Islet precursor cell (in vitro differentiated cells): ENCODE data around the gene PAIP1.
"Not testable (repeated sequence)": the region's sequence is repeated elsewhere in the genome, so short reads cannot be mapped to it uniquely, and the experiment has no call there.

Experiments used
- DNase-seq: peaks from one replicate; pipeline ENCODE4 v3.0.0-alpha.2; 2018

PAIP1 gene

GRCh38 chr5:43570450-43571158 is 13.7 kb upstream of the PAIP1 start:
- DNase-seq = no peak

DNA sequence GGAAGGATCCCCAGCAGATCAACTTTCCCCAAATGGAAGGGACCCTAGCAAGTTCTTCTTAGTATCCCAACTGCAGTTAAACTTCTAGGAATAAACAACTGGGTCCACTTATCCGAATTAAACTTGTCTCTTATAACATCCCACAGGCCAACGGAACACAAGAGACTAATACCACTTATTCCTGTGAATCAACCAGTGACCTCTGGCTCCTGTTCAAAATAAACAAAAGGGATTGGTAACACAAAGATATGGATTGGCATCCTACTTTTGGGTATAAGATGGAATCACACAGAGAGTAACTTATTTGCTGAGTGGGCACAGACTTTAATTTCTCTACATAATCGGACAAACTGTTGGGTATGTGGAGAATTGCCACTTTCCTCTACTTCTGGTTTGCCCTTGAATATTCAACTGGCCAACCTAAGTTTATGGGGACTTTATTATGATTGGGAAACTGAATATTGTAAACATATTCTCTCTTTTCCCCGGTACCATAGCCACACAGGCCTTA is 12.4 kb upstream of the PAIP1 start:
- DNase-seq = no peak

GRCh38 chr5:43567967-43568366 is 11.1 kb upstream of the PAIP1 start:
- no peak for DNase-seq

DNA sequence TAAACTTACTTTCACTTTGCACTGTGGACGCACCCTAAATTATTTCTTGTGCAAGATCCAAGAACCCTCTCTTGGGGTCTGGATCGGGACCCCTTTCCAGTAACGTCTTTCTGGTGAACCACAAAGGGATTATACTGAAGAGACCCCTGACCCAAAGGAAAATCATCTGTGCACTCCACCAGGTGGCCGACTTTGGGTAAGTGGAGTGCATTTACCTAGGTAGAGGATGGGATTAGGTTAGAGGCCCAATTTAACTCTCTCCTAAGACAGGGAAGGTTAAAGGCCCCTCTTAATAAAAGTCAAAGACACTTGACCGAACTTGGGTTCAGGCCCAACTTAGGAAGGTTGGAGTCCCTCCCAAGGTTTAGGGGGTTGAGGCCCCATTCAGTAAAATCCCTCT is 8.2 kb upstream of the PAIP1 start:
- no peak for DNase-seq

DNA sequence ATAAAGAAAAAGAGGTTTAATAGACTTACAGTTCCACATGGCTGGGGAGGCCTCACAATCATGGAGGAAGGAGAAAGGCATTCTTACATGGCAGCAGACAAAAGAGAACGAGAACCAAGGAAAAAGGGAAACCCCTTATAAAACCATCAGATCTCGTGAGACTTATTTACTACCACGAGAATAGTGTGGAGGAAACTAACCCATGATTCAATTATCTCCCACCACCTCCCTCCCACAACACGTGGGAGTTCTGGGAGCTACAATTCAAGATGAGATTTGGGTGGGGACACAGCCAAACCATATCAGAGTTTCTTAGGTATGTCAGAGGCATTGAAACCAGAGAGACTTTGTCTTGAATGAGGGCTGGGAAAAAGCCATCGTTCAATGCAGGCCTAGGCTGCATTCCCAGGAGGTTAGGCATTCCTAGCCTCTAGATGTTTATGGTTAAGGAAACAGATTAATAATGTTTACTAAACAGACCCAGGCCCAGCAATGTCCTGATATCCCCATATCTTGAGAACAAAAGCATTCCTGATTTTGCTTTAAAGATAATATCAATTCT is 7.5 kb upstream of the PAIP1 start:
- DNase-seq = no peak

DNA sequence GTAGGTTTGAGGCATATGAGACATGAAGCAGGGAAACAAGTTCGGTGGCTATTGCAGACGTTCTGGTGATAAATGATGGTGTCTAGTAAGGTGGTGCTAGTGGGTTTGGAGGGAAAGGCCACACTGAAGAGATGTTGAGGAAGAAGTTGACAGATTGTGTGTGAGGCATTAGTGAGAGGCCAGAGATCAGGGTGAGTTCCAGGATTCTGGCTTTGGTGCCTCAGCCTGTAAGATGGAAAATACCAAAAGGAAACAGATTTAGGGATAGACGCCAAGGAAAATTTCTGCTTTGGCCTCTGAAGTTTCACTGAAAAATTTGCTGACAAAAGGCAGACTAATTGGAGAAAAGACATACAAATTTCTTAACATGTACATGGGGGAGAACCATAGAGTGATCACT is 6.4 kb upstream of the PAIP1 start:
- DNase-seq = no peak

GRCh38 chr5:43561356-43561755 is 4.5 kb upstream of the PAIP1 start:
- no peak for DNase-seq

DNA sequence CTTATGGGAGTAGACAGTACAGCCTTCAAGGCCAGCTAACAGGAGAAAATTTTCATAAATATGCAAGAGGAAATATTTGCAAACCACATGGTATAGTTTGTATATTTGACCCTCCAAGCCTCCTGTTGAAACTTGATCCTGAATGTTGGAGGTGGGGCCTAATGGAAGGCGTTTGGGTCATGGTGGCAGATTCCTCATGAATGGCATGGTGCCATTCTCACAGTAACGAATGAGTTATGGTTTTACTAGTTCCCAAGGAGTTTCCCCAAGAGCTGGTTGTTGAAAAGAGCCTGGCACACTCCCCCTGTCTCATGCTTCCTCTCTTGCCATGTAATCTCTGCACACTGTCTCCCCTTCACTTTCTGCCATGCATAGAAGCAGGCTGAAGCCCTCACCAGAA is 3.3 kb upstream of the PAIP1 start:
- no peak for DNase-seq

DNA sequence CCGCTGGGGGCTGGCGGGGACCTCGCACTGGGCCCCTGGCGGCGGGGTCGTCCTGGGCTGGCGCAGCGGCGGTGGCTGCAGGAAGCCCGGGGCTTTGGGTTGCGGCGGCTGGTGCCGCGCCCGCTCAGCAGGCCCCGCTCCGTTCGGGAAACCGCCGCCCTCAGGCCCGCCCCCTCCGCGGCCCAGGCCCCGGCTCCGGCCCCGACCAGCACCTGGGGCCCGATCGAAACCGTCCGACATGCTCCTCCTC is 345 bp downstream of the PAIP1 start:
- not testable (repeated sequence) for DNase-seq

DNA sequence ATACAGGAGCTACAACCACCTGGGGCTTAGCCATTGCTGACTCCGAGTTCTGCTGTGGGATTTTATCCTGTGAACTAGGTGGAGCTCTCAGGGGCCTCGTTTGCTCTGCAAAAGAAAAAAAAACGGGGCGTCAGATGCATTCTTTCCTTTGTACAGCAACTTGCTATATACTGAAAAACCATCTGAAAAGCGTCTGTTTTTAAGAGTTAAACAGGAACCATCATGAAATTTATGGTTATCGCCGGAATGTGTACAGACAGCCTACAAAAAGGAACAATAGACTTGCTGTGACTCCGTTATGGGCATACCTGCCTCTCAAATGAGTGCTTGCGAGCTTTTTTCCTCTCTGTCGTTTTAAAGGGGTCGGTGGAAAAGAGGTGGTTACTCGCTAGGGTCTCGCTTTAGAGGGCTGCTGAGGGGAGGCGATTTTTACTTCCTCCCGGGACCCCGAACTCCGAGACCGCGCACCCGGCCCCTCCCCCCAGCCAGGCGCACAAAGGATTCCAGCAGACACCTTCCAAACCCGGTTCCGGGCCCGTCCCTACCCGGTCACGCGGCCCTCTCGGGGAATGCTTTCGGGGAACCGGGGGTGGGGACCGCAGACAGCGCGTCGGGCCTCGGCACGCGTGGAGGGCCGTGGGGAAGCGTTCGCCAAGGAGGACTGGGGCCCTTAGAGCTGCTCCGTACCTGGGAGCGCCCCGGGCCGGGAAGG is 826 bp downstream of the PAIP1 start:
- peak; percentile 79 for DNase-seq

GRCh38 chr5:43554497-43554896 is 2.4 kb downstream of the PAIP1 start:
- DNase-seq = no peak

DNA sequence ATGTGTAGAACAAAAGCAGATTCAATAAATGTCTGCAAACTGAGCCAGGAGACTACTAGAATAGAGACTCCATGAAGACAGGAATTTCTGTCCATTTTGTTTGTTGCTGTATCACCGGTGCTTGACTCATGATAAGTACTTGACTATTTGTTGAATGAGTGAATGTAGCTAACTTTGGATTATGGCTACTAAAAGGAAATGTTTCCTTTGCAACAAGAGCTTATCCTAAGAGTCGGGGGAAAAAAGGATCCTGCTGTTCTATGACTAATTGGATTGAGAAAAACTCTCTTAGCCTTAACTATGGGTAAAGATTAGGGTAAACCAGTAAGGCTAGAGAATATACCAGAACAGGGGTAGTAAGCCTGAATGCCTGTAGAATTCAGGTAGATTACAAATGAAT is 3.5 kb downstream of the PAIP1 start:
- no peak for DNase-seq

DNA sequence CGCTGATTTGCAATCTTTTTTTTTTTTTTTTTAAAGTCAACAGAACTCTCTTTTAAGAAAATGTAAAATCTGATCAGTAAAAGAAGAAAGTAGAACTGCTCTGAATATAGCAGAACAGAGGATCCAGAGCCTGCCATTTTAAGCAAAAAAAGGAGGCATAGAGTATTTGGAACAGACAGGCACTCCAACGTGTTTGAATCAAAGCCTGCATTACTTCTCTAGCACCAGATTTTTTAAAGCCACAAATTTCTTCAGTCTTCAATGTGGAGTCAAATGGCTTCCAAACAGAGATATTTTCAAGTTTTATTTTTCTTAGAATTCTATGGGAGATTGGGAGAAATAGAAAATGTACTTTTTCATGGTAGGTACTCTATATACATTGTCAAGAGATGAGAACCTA is 5.1 kb downstream of the PAIP1 start:
- no peak for DNase-seq

- not testable (repeated sequence) for DNase-seq
These were observed 7.6 kb downstream of the PAIP1 start for GRCh38 chr5:43549272-43549671.

- no peak for DNase-seq
These were observed 8.5 kb downstream of the PAIP1 start for GRCh38 chr5:43548358-43548757.

GRCh38 chr5:43547532-43547931 is 9.3 kb downstream of the PAIP1 start:
- DNase-seq = no peak

DNA sequence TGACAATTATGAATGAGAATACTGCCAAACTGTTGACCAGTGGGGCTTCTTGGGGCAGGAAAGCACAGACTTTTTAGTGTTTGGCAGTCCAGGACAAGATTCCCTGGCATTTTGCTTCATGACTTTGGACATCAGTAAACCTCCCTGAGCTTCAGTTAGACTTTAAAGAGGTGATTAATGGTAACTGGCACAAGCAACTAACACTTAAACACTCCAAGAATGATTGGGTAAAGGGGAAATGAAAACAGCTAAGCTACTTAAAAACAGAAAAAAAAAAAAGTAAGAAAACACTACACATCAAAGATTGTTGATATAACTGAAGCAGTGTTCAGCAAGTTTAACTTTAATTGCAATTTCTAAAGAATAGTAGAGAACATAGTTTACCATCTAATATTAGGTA is 13.4 kb downstream of the PAIP1 start:
- DNase-seq = no peak

DNA sequence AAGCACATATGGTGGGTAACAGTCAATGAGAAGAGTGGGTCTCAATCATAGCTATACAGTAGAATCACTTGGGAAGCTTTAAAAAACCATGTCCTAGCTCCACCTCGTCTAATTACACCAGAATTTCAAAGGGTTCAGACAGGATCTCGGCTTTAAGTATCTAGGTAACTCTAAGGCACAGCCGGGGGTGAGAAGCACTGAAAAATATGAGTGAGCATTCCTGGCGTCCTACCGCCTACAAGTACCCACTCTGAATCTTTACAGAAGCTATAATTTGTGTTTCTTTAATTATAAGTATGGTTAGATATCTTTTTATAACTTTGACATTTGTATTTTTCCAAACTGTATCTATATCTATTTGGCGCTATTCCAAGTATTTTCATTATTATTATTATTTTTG is 16.1 kb downstream of the PAIP1 start:
- DNase-seq = no peak

- no peak for DNase-seq
These were observed 19.9 kb downstream of the PAIP1 start for GRCh38 chr5:43536972-43537371.

DNA sequence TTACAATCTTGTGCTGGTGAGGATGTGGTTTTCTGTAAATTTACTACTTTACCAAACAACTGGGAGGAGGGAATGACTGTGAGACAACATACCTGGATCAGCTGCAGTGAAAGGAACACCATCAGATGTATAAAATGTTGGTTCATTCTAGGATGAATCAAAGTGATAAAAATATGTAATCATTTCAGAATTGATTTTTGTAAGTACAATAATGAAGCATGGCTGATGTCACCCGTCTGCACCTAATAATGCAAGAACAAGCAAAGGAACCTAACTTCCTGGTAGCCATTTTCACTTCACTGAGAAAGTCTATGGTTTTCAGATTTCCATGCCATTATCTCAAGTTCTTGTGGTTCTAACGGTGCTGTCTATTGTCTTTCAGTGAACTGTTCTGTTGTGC is 23.2 kb downstream of the PAIP1 start:
- DNase-seq = no peak

GRCh38 chr5:43530648-43531047 is 26.2 kb downstream of the PAIP1 start:
- no peak for DNase-seq

- DNase-seq = no peak
These were observed 33.2 kb downstream of the PAIP1 start for GRCh38 chr5:43523662-43524072.

DNA sequence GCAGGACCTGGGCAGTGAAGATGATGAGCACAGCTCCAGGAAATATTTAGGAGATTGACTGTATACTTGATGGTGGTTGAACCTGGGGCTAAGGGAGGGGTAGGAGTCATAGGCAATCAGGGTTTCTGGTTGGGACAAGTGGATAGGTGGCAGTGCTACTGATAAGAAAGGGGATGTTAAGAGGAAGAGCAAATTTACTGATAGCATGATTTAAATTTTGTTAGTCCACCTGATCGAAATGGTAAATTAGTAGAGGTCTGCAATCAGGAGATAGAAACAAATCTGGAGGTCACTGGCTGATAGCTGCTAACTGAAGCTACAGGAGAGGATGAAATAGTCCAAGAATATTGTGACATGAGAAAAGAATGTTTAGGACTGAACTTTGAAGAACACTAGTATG is 36.3 kb downstream of the PAIP1 start:
- DNase-seq = no peak

- DNase-seq = no peak
These were observed 41.2 kb downstream of the PAIP1 start for GRCh38 chr5:43515678-43516048.
